ENCODE results near the gene NAE1. TPM values are rescaled to one million over a fixed set of nuclear protein-coding genes. Genes with fewer than 3 reads are reported as not detected.
A peak's percentile ranks its signal among the peaks of the same experiment; 100 is the strongest.
"Not testable (repeated sequence)": the region's sequence is repeated elsewhere in the genome, so short reads cannot be mapped to it uniquely, and the experiment has no call there.

Gene NAE1
- total RNA-seq, 1 experiment from 2014 or later: 149 TPM

DNA sequence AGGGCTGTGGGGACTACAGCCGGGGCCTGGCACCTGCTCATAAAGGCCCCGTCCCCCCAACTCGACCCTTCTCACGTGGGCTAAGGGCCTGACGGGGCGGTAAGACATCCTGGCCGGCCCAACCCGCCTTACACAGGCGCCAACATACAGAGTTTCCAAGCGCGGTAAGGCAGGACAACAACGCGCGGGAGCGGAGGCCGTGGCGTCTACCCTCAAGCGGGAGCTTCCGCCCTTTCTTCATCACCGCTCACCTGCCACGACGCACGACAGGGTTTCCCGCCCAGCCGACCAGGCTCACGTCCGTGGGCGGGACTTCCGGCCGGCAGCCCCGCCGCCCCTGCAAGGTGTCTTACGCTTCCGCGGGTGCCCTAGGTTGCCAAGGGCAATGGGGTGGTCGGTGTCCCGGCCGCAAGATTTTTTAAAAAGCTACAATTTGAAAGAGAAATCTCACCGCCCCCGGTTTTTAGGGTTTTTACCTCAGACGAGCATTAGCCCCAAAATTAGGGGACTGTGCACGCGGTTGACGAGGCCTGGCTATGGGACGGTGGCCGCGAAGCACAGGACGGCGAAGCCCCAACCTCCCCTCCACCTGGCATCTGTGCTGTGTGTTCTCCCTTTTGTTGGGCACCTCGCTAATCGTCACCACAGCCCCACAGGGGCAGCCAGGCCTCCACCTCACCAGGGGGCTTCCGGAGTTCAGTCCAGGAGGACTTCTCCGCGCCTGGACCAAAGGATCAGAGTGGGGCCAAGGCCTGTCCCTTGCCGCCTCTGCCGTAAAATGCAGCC lies 29.3 kb downstream of the NAE1 start, which contains the start of gene TERB1:
Gene TERB1 (minus strand): TSS at position 265 of the 786 bp plus-strand sequence. CDS start 4,786 bp downstream, outside the sequence.
- no peaks in the 10 kb centered on the region for H3K27me3 ChIP-seq (ENCODE audit: control insufficient read depth, insufficient read depth, low read length)
- H3K4me3 ChIP-seq (ENCODE audit: insufficient read depth, low read depth, low read length): no peak within 1 kb of the TSS
- peaks cover 12% of the 10 kb centered on the region for H3K36me3 ChIP-seq (replicated peaks; ENCODE audit: control insufficient read depth, insufficient read depth, low read length)
- DNase-seq: peak; percentile 68

DNA sequence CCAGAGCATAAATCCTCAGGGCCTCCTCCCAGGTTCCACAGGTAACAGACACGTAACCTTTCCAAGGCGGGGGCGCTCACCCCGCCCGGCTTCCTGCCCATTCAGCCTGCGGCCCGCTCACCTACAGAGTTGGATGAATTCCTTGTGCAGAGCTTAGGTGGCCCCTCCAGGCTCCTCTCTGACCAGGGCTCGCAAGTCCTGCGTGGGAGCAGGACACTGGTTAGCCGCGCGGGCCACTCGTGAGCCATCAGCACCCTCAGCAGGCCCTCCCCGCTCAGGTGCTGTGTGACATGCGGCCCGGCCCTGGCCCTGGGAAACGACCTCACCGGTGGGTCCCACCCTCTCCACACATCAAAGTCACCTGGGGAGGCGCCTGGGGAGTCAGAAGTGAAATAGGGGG lies 29.9 kb downstream of the NAE1 start:
- DNase-seq: peak; percentile 46
- Histone ChIP-seq H3K4me3 (ENCODE audit: insufficient read depth, low read depth, low read length) (no peak overlapping the region), H3K27me3 (ENCODE audit: control insufficient read depth, insufficient read depth, low read length) (no peaks in the 10 kb centered on the region), H3K36me3 (replicated peaks; ENCODE audit: control insufficient read depth, insufficient read depth, low read length) (peaks cover 12% of the 10 kb centered on the region)

DNA sequence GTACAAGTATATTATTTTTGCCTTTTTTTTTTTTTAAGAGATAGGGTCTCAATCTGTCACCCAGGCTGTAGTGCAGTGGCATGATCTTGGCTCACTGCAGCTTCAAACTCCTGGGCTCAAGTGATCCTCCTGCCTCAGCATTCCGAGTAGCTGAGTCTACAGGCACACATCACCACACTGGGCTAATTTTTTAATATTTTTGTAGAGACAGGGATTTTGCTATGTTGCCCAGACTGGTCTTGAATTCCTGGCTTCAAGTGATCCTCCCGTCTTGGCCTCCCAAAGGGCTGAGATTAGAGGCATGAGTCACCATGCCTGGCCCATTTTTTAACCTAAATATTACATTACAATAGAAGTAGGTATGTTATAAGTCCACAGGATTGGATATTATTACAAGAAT lies 32.6 kb downstream of the NAE1 start:
- Histone ChIP-seq H3K27me3 (ENCODE audit: control insufficient read depth, insufficient read depth, low read length) (no peaks in the 10 kb centered on the region), H3K36me3 (replicated peaks; ENCODE audit: control insufficient read depth, insufficient read depth, low read length) (no peaks in the 10 kb centered on the region), H3K4me3 (ENCODE audit: insufficient read depth, low read depth, low read length) (no peak overlapping the region)
- DNase-seq: no peak

DNA sequence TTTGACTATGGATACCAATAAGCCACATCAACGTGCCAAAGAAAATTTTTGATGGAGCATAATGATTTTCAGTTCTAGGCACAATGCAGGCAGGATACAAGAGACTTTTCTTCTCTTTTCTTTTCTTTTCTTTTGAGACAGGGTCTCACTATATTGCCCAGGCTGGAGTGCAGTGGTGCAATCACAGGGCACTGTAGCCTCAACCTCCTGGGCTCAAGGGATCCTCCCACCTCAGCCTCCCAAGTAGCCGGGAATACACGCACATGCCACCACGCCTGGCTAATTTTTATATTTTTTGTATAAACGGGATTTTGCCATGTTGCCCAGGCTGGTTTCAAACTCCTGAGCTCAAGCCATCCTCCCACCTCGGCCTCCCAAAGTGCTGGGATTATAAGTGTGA lies 36.8 kb downstream of the NAE1 start:
- not testable (repeated sequence) for H3K4me3 ChIP-seq (ENCODE audit: insufficient read depth, low read depth, low read length)

DNA sequence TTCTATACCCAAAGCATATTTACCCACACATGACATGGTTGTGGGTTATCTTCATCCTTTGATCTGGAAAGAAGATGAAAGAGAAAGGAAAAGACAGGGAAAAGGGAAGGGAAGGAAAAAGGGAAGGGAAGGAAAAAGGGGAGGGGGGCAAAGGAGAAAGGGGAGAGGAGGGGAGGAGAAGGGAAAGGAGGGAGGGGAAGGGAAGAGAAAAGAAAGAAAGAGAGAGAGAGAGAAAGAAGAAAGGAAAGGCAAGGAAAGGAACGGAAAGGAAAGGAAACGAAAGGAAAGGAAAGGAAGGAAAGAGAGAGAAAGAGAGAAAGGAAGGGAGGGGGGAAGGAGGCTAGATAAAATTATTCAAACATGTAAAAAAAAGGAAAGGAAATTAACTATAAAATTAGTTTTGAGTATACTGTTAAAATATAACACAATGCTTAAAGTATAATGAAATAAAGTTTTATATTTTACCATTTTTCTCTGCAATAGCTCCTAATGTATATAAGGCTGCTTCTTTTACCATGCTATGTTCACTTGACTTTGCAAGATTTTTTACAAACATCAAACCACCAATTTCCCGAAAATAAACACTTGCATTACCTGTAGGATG lies 40.5 kb downstream of the NAE1 start:
- Histone ChIP-seq H3K27me3 (ENCODE audit: control insufficient read depth, insufficient read depth, low read length) (no peaks in the 10 kb centered on the region), H3K4me3 (ENCODE audit: insufficient read depth, low read depth, low read length) (no peak overlapping the region), H3K36me3 (replicated peaks; ENCODE audit: control insufficient read depth, insufficient read depth, low read length) (no peaks in the 10 kb centered on the region)
- DNase-seq: no peak

More for the DNA sequence above, 36.8 kb downstream of the NAE1 start:
- DNase-seq; H3K36me3 ChIP-seq (replicated peaks; ENCODE audit: control insufficient read depth, insufficient read depth, low read length); H3K27me3 ChIP-seq (ENCODE audit: control insufficient read depth, insufficient read depth, low read length): not testable (repeated sequence)

DNA sequence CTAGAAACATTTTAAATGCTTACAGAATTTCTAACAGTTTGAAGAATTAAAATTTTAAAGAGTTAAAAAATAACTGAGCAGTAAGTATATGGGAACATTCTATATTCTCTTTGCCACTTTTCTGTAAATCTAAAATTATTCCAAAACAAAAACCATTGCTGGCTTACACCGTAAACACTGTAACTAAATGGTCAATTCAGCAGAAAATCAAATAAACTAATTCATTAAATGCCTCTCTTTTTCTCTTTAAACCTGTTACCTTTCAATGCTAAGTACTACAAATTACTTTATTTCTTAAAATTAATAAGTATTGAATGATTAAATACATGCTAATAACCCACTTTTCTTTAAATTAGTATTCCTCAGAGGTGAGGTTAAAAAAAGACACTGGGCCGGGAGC lies 43.3 kb downstream of the NAE1 start:
- no peak for DNase-seq
- Histone ChIP-seq H3K36me3 (replicated peaks; ENCODE audit: control insufficient read depth, insufficient read depth, low read length) (no peaks in the 10 kb centered on the region), H3K4me3 (ENCODE audit: insufficient read depth, low read depth, low read length) (no peak overlapping the region), H3K27me3 (ENCODE audit: control insufficient read depth, insufficient read depth, low read length) (no peaks in the 10 kb centered on the region)

DNA sequence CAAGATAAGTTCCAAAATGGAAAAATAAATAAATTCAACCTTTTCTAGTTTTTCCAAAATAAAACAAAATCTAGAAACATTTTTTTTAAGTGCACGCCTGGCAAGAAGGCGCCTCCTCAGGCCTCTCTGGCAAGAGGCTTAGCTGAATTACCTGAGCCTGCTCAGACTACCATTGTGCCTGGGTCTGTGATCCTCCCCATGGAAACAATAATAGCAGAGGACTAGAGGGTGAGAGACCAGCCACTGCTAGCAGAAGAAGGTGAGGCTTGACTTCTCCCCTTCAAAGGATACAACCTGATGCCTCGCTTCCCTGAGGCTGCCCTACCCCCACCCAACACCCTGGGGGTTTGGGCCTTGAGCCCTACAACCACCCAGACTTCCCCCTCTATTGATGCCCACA lies 44.2 kb downstream of the NAE1 start:
- H3K36me3 ChIP-seq (replicated peaks; ENCODE audit: control insufficient read depth, insufficient read depth, low read length): no peaks in the 10 kb centered on the region
- H3K27me3 ChIP-seq (ENCODE audit: control insufficient read depth, insufficient read depth, low read length): no peaks in the 10 kb centered on the region
- no peak for DNase-seq
- no peak overlapping the region for H3K4me3 ChIP-seq (ENCODE audit: insufficient read depth, low read depth, low read length)

DNA sequence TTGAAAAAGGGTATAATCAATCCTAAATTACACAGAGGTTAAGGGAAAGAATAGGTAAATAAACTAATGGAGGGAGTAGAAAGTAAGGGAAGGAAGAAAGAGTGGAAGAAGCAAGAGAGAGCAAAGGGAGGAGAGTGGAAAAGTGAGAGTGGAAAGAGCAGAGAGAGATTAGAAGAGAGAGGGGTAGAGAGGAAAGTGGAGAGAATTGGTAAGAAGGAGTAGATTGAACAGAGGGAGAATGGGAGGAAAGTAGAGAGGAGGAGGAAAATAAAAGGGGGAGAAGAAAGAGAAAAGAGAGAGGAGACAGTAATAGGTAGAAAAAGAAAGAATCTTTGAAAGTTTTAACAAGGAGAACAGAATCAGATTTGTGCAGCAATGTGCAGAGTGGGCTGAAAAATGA lies 54.3 kb downstream of the NAE1 start:
- no peaks in the 10 kb centered on the region for H3K36me3 ChIP-seq (replicated peaks; ENCODE audit: control insufficient read depth, insufficient read depth, low read length)
- no peaks in the 10 kb centered on the region for H3K27me3 ChIP-seq (ENCODE audit: control insufficient read depth, insufficient read depth, low read length)
- DNase-seq: no peak
- H3K4me3 ChIP-seq (ENCODE audit: insufficient read depth, low read depth, low read length): no peak overlapping the region

DNA sequence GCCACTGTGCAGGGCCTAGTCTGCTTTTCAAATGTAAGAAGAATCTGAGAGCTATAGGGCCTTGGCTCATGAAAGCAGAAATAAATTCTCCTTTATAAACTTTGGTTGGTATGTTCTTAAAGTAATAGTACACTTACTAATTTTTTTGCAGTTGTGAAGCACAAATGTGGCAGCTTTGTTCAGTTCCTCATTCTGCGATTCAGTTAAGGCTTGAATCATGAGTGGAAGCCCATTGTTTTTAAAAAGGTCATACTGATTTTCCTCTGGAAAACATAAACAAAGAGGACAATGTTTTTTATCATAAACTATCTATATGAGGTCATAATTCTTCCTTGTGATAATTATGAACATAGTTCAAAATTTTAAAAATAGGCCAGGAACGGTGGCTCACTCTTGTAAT lies 55.8 kb downstream of the NAE1 start:
- no peak for DNase-seq
- Histone ChIP-seq H3K4me3 (ENCODE audit: insufficient read depth, low read depth, low read length) (no peak overlapping the region), H3K36me3 (replicated peaks; ENCODE audit: control insufficient read depth, insufficient read depth, low read length) (no peaks in the 10 kb centered on the region), H3K27me3 (ENCODE audit: control insufficient read depth, insufficient read depth, low read length) (no peaks in the 10 kb centered on the region)

DNA sequence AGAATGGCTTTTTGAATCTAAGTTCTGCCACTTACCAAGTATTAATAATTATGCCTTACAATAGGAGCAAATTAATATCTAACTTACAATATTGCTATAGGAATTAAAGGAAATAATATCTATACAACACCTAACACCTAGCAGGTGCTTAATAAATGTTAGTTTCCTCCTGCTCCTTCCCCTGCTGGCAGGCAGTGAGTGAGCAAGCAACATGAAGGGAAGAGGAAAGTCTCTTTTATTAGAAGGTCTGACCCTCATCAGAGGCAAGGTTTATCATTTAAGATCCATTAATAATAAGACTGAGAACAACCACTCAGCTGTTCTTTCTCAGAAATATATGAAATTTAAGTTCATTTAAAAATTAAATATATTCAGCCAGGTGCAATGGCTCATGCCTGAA lies 72.7 kb downstream of the NAE1 start:
- H3K36me3 ChIP-seq (replicated peaks; ENCODE audit: control insufficient read depth, insufficient read depth, low read length): no peaks in the 10 kb centered on the region
- H3K4me3 ChIP-seq (ENCODE audit: insufficient read depth, low read depth, low read length): no peak overlapping the region
- no peaks in the 10 kb centered on the region for H3K27me3 ChIP-seq (ENCODE audit: control insufficient read depth, insufficient read depth, low read length)
- no peak for DNase-seq

DNA sequence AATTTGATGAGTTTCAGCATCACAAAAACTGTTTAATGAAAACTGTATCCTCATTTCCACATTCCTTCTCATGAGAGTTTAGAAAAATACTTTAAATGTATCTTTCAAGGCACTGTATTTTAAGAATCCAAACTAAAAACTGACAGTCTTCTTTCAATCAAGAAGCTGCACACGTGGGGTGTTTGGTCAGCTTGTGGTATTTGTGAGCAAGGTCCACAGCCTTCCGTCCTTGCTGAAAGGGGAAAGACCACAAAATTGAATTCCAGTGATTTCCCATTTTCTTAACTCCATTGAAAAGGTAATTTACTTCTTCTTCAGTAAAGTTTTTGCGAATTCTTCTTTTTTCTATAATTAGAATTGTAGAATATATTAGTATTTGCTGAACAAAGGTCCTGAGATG lies 76.0 kb downstream of the NAE1 start:
- peaks cover 2% of the 10 kb centered on the region; the same call in 1 of the 2 replicates for H3K27me3 ChIP-seq (ENCODE audit: control insufficient read depth, insufficient read depth, low read length)
- H3K36me3 ChIP-seq (replicated peaks; ENCODE audit: control insufficient read depth, insufficient read depth, low read length): peaks cover 3% of the 10 kb centered on the region
- no peak for DNase-seq
- H3K4me3 ChIP-seq (ENCODE audit: insufficient read depth, low read depth, low read length): no peak overlapping the region

DNA sequence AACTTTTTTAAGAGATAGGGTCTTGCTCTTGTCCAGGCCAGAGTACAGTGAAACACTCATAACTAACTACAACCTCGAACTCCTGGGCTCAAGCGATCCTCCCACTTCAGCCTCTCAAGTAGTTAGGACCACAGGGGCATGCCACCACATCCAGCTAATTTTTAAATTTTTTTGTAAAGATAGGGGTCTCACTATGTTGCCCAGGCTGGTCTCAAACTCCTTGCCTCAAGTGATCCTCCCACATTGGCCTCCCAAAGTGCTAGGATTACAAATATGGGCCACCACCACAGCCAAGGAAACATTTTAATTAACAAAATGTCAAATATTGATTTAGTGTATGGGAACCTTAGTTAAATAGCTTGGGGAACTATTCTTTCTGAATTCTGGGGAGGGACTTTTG lies 76.6 kb downstream of the NAE1 start:
- Histone ChIP-seq H3K4me3 (ENCODE audit: insufficient read depth, low read depth, low read length) (no peak overlapping the region), H3K36me3 (replicated peaks; ENCODE audit: control insufficient read depth, insufficient read depth, low read length) (peaks cover 3% of the 10 kb centered on the region), H3K27me3 (ENCODE audit: control insufficient read depth, insufficient read depth, low read length) (peaks cover 2% of the 10 kb centered on the region; the same call in 1 of the 2 replicates)

DNA sequence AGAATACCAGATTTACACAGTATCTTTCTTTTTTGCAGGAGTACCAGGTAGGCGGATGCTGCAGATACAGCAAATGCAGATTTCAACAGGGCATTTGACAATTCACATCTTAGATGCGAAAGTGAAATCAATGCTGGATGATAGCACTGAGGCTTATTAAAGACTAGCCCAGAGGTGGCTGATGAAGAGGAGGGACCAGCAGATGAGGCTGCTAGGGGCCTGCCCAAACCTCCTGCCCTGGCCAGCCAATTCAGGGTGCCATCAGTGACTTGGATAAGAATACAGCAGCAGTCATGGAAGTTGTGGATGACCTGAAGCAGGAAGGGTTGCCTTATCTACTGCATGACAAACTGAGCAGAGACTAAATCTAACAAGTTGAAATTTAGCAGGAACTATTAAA lies 77.8 kb downstream of the NAE1 start:
- no peak overlapping the region for H3K4me3 ChIP-seq (ENCODE audit: insufficient read depth, low read depth, low read length)
- peaks cover 12% of the 10 kb centered on the region for H3K36me3 ChIP-seq (replicated peaks; ENCODE audit: control insufficient read depth, insufficient read depth, low read length)
- DNase-seq: no peak
- peaks cover 2% of the 10 kb centered on the region; the same call in 1 of the 2 replicates for H3K27me3 ChIP-seq (ENCODE audit: control insufficient read depth, insufficient read depth, low read length)

More for the DNA sequence above, 76.6 kb downstream of the NAE1 start:
- no peak for DNase-seq
